GM23248 (cell line): ENCODE results near the gene RTKN2. TPM values are rescaled to one million over a fixed set of nuclear protein-coding genes. Genes with fewer than 3 reads are reported as not detected.

Experiments used
- DNase-seq: peaks from one replicate; pipeline ENCODE4 v3.0.0-alpha.2; 2015
- H2AFZ ChIP-seq: fragments of 200-600 bp; sonication (generic); 2 replicates; pipeline ENCODE4 v1.6.1; 2016; ENCODE audit warnings: antibody characterized with exemption
- H3F3A ChIP-seq: fragments of 200-600 bp; sonication (generic); 2 replicates; pipeline ENCODE4 v1.6.1; 2016; ENCODE audit warnings: mild to moderate bottlenecking, antibody characterized with exemption, mixed run types; ENCODE audit not compliant: insufficient read depth
- H3K27ac ChIP-seq: fragments of 200-600 bp; sonication (generic); 2 replicates; pipeline ENCODE4 v1.5.1; 2016; ENCODE audit warnings: mild to moderate bottlenecking
- H3K27me3 ChIP-seq: fragments of 200-600 bp; sonication (generic); replicated peaks from 2 replicates; pipeline ENCODE4 v1.6.1; 2016; ENCODE audit warnings: mild to moderate bottlenecking; ENCODE audit not compliant: insufficient read depth
- H3K36me3 ChIP-seq: fragments of 200-600 bp; sonication (generic); 2 replicates; pipeline ENCODE4 v1.6.1; 2016; ENCODE audit warnings: low read depth, mild to moderate bottlenecking
- H3K4me1 ChIP-seq: fragments of 200-600 bp; sonication (generic); 2 replicates; pipeline ENCODE4 v1.6.1; 2016; ENCODE audit warnings: mild to moderate bottlenecking; ENCODE audit not compliant: insufficient read depth
- H3K4me2 ChIP-seq: fragments of 200-600 bp; sonication (generic); one replicate; pipeline ENCODE4 v1.6.1; 2016; ENCODE audit warnings: mild to moderate bottlenecking; ENCODE audit not compliant: unreplicated experiment
- H3K4me3 ChIP-seq: fragments of 200-600 bp; sonication (generic); 2 replicates; pipeline ENCODE4 v1.5.1; 2016; ENCODE audit warnings: mild to moderate bottlenecking
- H3K79me2 ChIP-seq: fragments of 200-600 bp; sonication (generic); 2 replicates; pipeline ENCODE4 v1.6.1; 2016; ENCODE audit warnings: mild to moderate bottlenecking; ENCODE audit not compliant: insufficient read depth
- H3K9ac ChIP-seq: fragments of 200-600 bp; sonication (generic); 2 replicates; pipeline ENCODE4 v1.6.1; 2016; ENCODE audit warnings: mild to moderate bottlenecking
- H3K9me2 ChIP-seq: fragments of 200-600 bp; sonication (generic); 2 replicates; pipeline ENCODE4 v1.6.1; 2016; ENCODE audit warnings: mixed run types, mild to moderate bottlenecking, moderate library complexity; ENCODE audit not compliant: insufficient read depth
- H3K9me3 ChIP-seq: fragments of 200-600 bp; sonication (generic); one replicate; pipeline ENCODE4 v1.6.1; 2017; ENCODE audit warnings: low read depth
- H4K20me1 ChIP-seq: fragments of 200-600 bp; sonication (generic); 2 replicates; pipeline ENCODE4 v1.6.0; 2016; ENCODE audit not compliant: insufficient read depth
- EZH2 ChIP-seq: fragments of 200-600 bp; sonication (generic); IDR thresholded peaks from 2 replicates; pipeline ENCODE4 v1.6.1; 2018; ENCODE audit warnings: antibody characterized with exemption, mild to moderate bottlenecking; ENCODE audit not compliant: insufficient read depth, poor library complexity, severe bottlenecking
- EZH2phosphoT487 ChIP-seq: fragments of 200-600 bp; sonication (generic); IDR thresholded peaks from 2 replicates; pipeline ENCODE4 v1.6.1; 2018; ENCODE audit warnings: antibody characterized with exemption, moderate library complexity, mild to moderate bottlenecking, low read depth; ENCODE audit not compliant: insufficient read depth
- WGBS, 2 experiments: methylation state at CpG; one replicate each; pipeline ENCODE4 v1.1.6; 2015 to 2017; ENCODE audit warnings: low lambda C conversion rate in 2 of 2, low coverage in 1 of 2; ENCODE audit errors: missing lambda C conversion rate in 2 of 2; 5-methylcytosine and 5-hydroxymethylcytosine counted together
- in situ Hi-C: fragments of 300-500 bp; cut with MboI; formaldehyde crosslinking; loops from 2 replicates; pipeline ENCODE4 v1.15.0; 2020
- polyA plus RNA-seq: library from polyadenylated mRNA; unstranded; fragments of >200 nt; fragmentation: Nextera tagmentation; extraction: Ambion mirVana; gene quantifications from 2 replicates; pipeline ENCODE4 v1.2.1, GENCODE V29; 2016
- total RNA-seq: library from RNA; depleted of rRNA; stranded (reverse); fragments of >200 nt; shearing (Covaris generic); gene quantifications from 2 replicates; pipeline ENCODE4 v1.2.3, GENCODE V29; 2014; rRNA removed

RTKN2 gene, protein sequence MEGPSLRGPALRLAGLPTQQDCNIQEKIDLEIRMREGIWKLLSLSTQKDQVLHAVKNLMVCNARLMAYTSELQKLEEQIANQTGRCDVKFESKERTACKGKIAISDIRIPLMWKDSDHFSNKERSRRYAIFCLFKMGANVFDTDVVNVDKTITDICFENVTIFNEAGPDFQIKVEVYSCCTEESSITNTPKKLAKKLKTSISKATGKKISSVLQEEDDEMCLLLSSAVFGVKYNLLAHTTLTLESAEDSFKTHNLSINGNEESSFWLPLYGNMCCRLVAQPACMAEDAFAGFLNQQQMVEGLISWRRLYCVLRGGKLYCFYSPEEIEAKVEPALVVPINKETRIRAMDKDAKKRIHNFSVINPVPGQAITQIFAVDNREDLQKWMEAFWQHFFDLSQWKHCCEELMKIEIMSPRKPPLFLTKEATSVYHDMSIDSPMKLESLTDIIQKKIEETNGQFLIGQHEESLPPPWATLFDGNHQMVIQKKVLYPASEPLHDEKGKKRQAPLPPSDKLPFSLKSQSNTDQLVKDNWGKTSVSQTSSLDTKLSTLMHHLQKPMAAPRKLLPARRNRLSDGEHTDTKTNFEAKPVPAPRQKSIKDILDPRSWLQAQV
- total RNA-seq (under 0.01 and 0.11 TPM in 2 replicates), polyA plus RNA-seq (0.15 and 0.41 TPM in 2 replicates)

DNA sequence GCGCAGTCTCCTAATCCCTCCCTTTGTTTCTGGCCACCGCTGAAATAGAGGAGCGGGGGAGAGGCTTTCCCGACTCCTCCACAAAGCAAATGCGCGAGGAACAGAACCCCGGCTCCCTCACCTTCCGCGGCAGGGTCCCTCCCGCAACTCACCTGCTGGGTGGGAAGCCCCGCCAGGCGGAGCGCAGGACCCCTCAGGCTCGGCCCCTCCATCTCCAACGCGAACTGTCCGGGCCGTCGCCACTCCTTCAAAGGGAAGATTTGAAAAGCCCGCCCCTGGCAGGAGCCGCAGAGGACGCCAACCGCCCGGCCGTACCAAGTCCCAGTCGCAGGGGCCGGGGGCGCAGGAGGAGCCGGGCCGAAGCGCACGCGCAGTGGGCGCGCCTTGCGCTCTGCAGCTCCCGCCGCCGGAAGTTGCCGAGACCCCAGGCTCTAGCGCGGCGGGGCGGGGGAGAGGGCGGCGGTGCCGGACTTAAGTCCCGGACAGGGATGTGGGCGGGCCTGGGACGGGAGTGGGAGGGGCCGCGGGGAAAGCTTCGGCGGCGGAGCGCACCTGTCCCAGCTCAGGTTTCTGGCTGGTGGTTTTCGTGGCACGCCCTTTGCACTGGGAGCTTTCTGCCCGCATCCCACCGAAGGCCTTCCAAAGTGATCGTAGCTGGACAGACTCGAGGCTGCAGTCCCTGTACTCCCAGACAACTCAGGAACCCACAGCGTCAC is at the start of gene RTKN2:
Gene RTKN2, minus strand, starts transcription at position 446 of the 716 bp plus-strand sequence. Its CDS starts 234 bp downstream, at position 212.
- Histone ChIP-seq H3F3A (peaks cover 5% of the 10 kb centered on the region; the same call in 1 of the 2 replicates), H3K9me2 (no peaks in the 10 kb centered on the region), H3K79me2 (no peaks in the 10 kb centered on the region), H3K9ac (peak within 1 kb of the TSS; percentile 55), H4K20me1 (no peaks in the 10 kb centered on the region), H3K36me3 (no peaks in the 10 kb centered on the region), H3K27me3 (no peaks in the 10 kb centered on the region), H3K4me2 (peak within 1 kb of the TSS; percentile 95), H2AFZ (peak within 1 kb of the TSS; percentile 93), H3K27ac (no peak within 1 kb of the TSS), H3K4me1 (peaks cover 3% of the 10 kb centered on the region; the same call in 1 of the 2 replicates), H3K9me3 (no peaks in the 10 kb centered on the region), H3K4me3 (peak within 1 kb of the TSS; percentile 93)
- in situ Hi-C loops: loop anchor here (25.0 kb wide), 3 partner anchors 294 to 869 kb away; partner anchors contain the start of genes ADO, EGR2 and NRBF2
- WGBS, 2 experiments: 0 to 2% methylated on average over 24 to 63 of the region's 63 CpGs
- TF ChIP-seq EZH2 (no peak), EZH2phosphoT487 (no peak)
- DNase-seq: peak; percentile 83

DNA sequence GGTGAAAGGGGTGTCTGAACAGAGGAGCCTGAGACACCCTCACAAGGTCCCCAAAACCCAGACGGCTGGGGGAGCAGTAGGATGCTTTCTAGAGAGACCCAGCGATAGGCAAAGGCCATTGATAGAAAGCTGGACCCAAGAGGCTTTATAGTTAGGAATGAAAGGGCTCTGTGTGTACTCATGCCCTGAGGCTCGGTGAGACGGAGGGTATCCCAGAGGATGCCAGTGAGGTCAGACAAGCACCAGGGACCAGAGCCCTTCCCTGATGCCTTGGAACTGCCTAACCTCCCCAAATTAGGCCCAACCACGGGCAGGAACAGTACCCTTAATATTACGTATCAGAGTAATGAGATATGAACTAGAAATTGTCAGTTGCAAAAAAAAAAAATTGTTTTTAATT is 48.6 kb upstream of the RTKN2 start:
- Histone ChIP-seq H3K9me2 (0 out of 2 replicates have a peak, but pooled peaks cover 3% of the 10 kb centered on the region), H3K9me3 (no peaks in the 10 kb centered on the region), H3K4me3 (no peak overlapping the region), H3F3A (no peaks in the 10 kb centered on the region), H3K79me2 (no peaks in the 10 kb centered on the region), H3K9ac (no peak overlapping the region), H3K27me3 (0 out of 2 replicates have a peak, but pooled peaks cover 1% of the 10 kb centered on the region), H4K20me1 (no peaks in the 10 kb centered on the region), H2AFZ (no peak overlapping the region), H3K4me1 (no peaks in the 10 kb centered on the region), H3K36me3 (no peaks in the 10 kb centered on the region), H3K27ac (no peak overlapping the region), H3K4me2 (no peak overlapping the region)
- no peak for TF ChIP-seq EZH2
- no peak for TF ChIP-seq EZH2phosphoT487
- WGBS, 2 experiments: 46 to 49% methylated on average over 6 of the region's 6 CpGs
- DNase-seq: no peak
- in situ Hi-C loops: no loop called here

DNA sequence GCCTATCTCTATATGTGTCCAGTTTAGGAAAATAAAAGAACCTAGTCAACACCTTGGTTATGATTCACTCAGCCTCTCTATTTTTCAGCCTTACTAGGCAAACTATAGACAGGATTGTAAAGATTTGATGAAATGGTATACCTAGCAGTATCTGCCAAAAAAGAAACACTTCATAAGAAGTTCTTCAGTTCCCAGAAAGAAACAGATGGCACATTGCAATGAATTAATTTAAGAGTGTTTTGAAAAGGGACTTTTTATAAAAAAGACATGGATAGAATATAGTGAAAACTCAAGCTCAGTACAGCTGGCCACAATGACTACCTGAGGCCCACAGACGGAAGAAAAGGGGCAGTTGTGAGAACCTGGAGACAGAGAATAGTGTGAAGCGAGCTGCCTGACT is 40.6 kb upstream of the RTKN2 start:
- Histone ChIP-seq H3K79me2 (no peaks in the 10 kb centered on the region), H3K27me3 (peaks cover 7% of the 10 kb centered on the region; the same call in 1 of the 2 replicates), H3K36me3 (no peaks in the 10 kb centered on the region), H3K4me3 (no peak overlapping the region), H3K4me2 (no peak overlapping the region), H2AFZ (no peak overlapping the region), H3K9me3 (no peaks in the 10 kb centered on the region), H3K4me1 (no peaks in the 10 kb centered on the region), H3K9ac (no peak overlapping the region), H3K27ac (no peak overlapping the region), H3K9me2 (no peaks in the 10 kb centered on the region), H3F3A (no peaks in the 10 kb centered on the region), H4K20me1 (no peaks in the 10 kb centered on the region)
- in situ Hi-C loops: no loop called here
- 38 to 43% methylated on average over 2 of the region's 2 CpGs for WGBS, 2 experiments
- no peak for DNase-seq
- TF ChIP-seq EZH2phosphoT487: no peak
- TF ChIP-seq EZH2: no peak

DNA sequence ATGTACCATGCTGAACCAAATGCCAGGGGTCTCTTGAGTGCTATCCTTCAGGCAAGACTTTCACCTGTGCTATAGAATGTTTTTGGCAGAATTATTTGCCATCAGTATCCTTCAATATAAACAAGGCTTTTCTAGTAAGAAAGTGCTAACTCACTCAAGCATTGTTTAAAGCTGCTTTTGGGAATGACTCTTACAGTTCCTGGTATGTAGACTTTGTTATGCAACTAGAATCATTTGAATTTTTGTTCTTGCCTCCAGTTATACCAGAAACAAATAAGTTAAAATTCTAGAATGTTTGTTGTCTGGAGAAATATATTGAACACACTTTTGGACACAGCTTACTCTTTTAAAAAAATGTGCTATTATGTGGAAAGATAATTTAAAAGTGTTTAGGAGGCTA is 39.5 kb upstream of the RTKN2 start:
- no peak for DNase-seq
- H3K4me3 ChIP-seq: no peak overlapping the region
- H3K4me1 ChIP-seq: no peaks in the 10 kb centered on the region
- H3K27ac ChIP-seq: no peak overlapping the region
- peaks cover 7% of the 10 kb centered on the region; the same call in 1 of the 2 replicates for H3K27me3 ChIP-seq
- no peaks in the 10 kb centered on the region for H3K36me3 ChIP-seq
- H3K4me2 ChIP-seq: no peak overlapping the region
- no peaks in the 10 kb centered on the region for H3F3A ChIP-seq
- no peaks in the 10 kb centered on the region for H3K9me3 ChIP-seq
- H3K9ac ChIP-seq: no peak overlapping the region
- no peaks in the 10 kb centered on the region for H3K9me2 ChIP-seq
- no peaks in the 10 kb centered on the region for H4K20me1 ChIP-seq
- TF ChIP-seq EZH2phosphoT487 (no peak), EZH2 (no peak)
- H3K79me2 ChIP-seq: no peaks in the 10 kb centered on the region
- in situ Hi-C loops: no loop called here
- no peak overlapping the region for H2AFZ ChIP-seq
